Measurements from ENCODE around the gene CTIF.

CTIF gene

GRCh38 chr18:48762022-48762421, 223.2 kb downstream of the CTIF start:
- Histone ChIP-seq H3K4me3 (ENCODE audit: low read depth, low read length) (no peak overlapping the region), H3K36me3 (replicated peaks) (peaks cover 35% of the 10 kb centered on the region), H3K27ac (no peak overlapping the region), H3K27me3 (replicated peaks) (no peaks in the 10 kb centered on the region)
- in situ Hi-C loops (cut with HindIII; ENCODE audit: low pct_ligation_motif_present, low sequenced_read_pairs), result no loop called here
- DNase-seq, result no peak
- TF ChIP-seq CTCF (IDR thresholded peaks at IDR 0.05; ENCODE audit: low read depth, low read length, missing control alignments), result no peak

GRCh38 chr18:48762836-48763718, 224.2 kb downstream of the CTIF start:
- H3K4me3 ChIP-seq (ENCODE audit: low read depth, low read length), result no peak overlapping the region
- no peaks in the 10 kb centered on the region for H3K27me3 ChIP-seq (replicated peaks)
- no peak for TF ChIP-seq CTCF (IDR thresholded peaks at IDR 0.05; ENCODE audit: low read depth, low read length, missing control alignments)
- in situ Hi-C loops (cut with HindIII; ENCODE audit: low pct_ligation_motif_present, low sequenced_read_pairs), result no loop called here
- no peak overlapping the region for H3K27ac ChIP-seq
- DNase-seq, result no peak
- peaks cover 35% of the 10 kb centered on the region for H3K36me3 ChIP-seq (replicated peaks)

GRCh38 chr18:48763719-48764100, 224.9 kb downstream of the CTIF start:
- Histone ChIP-seq H3K27ac (no peak overlapping the region), H3K4me3 (ENCODE audit: low read depth, low read length) (no peak overlapping the region), H3K36me3 (replicated peaks) (peaks cover 34% of the 10 kb centered on the region), H3K27me3 (replicated peaks) (no peaks in the 10 kb centered on the region)
- in situ Hi-C loops (cut with HindIII; ENCODE audit: low pct_ligation_motif_present, low sequenced_read_pairs), result no loop called here
- no peak for DNase-seq
- TF ChIP-seq CTCF (IDR thresholded peaks at IDR 0.05; ENCODE audit: low read depth, low read length, missing control alignments), result no peak

- DNase-seq, result no peak
- H3K4me3 ChIP-seq (ENCODE audit: low read depth, low read length), result no peak overlapping the region
- TF ChIP-seq CTCF (IDR thresholded peaks at IDR 0.05; ENCODE audit: low read depth, low read length, missing control alignments), result no peak
- no peak overlapping the region for H3K27ac ChIP-seq
- in situ Hi-C loops (cut with HindIII; ENCODE audit: low pct_ligation_motif_present, low sequenced_read_pairs), result no loop called here
- no peaks in the 10 kb centered on the region for H3K27me3 ChIP-seq (replicated peaks)
- H3K36me3 ChIP-seq (replicated peaks), result peaks cover 32% of the 10 kb centered on the region
Measured at GRCh38 chr18:48765053-48765452, 226.2 kb downstream of the CTIF start.

GRCh38 chr18:48766026-48766425, 227.2 kb downstream of the CTIF start:
- peaks cover 34% of the 10 kb centered on the region for H3K36me3 ChIP-seq (replicated peaks)
- in situ Hi-C loops (cut with HindIII; ENCODE audit: low pct_ligation_motif_present, low sequenced_read_pairs), result no loop called here
- no peak for TF ChIP-seq CTCF (IDR thresholded peaks at IDR 0.05; ENCODE audit: low read depth, low read length, missing control alignments)
- DNase-seq, result no peak
- H3K27me3 ChIP-seq (replicated peaks), result no peaks in the 10 kb centered on the region
- H3K27ac ChIP-seq, result no peak overlapping the region
- H3K4me3 ChIP-seq (ENCODE audit: low read depth, low read length), result no peak overlapping the region

GRCh38 chr18:48766487-48766886, 227.7 kb downstream of the CTIF start:
- no peak overlapping the region for H3K27ac ChIP-seq
- TF ChIP-seq CTCF (IDR thresholded peaks at IDR 0.05; ENCODE audit: low read depth, low read length, missing control alignments), result no peak
- no peaks in the 10 kb centered on the region for H3K27me3 ChIP-seq (replicated peaks)
- in situ Hi-C loops (cut with HindIII; ENCODE audit: low pct_ligation_motif_present, low sequenced_read_pairs), result no loop called here
- H3K4me3 ChIP-seq (ENCODE audit: low read depth, low read length), result no peak overlapping the region
- peaks cover 34% of the 10 kb centered on the region for H3K36me3 ChIP-seq (replicated peaks)
- no peak for DNase-seq

Measured in brain microvascular endothelial cell (primary cell).